Liver (tissue), 9 donors: ENCODE data around the gene CUX1. TPM values are rescaled to one million over a fixed set of nuclear protein-coding genes. Genes with fewer than 3 reads are reported as not detected.

ENCODE experiments used
- DNase-seq: peaks from one replicate; pipeline ENCODE4 v3.0.0-alpha.2; 2017; ENCODE audit warnings: low spot score
- H3K27ac ChIP-seq, 2 donors: one replicate each; pipeline ENCODE4 v1.7.0; 2013; ENCODE audit warnings: inconsistent platforms in 2 of 2, low read length in 2 of 2, control low read depth in 1 of 2, low read depth in 1 of 2, mild to moderate bottlenecking in 1 of 2
- H3K27me3 ChIP-seq, 4 donors: one replicate each; pipeline versions ENCODE4 v1.6.1 to v1.7.0; 2013; ENCODE audit warnings: low read length in 3 of 4, inconsistent platforms in 1 of 4, mild to moderate bottlenecking in 1 of 4, moderate library complexity in 1 of 4; ENCODE audit not compliant: control insufficient read depth in 4 of 4, insufficient read depth in 4 of 4
- H3K36me3 ChIP-seq, 4 donors: one replicate each; pipeline versions ENCODE4 v1.6.1 to v1.7.0; 2013; ENCODE audit warnings: low read length in 3 of 4, mild to moderate bottlenecking in 3 of 4, low read depth in 1 of 4, moderate library complexity in 1 of 4; ENCODE audit not compliant: control insufficient read depth in 4 of 4, insufficient read depth in 3 of 4
- H3K4me1 ChIP-seq, 4 donors: one replicate each; pipeline versions ENCODE4 v1.6.1 to v1.7.0; 2013; ENCODE audit warnings: low read length in 3 of 4, mild to moderate bottlenecking in 3 of 4, moderate library complexity in 1 of 4; ENCODE audit not compliant: control insufficient read depth in 4 of 4, insufficient read depth in 4 of 4
- H3K4me3 ChIP-seq, 3 donors: one replicate each; pipeline versions ENCODE4 v1.6.1 to v1.7.0; 2013; ENCODE audit warnings: low read length in 3 of 3, control low read depth in 1 of 3, low read depth in 1 of 3, mild to moderate bottlenecking in 1 of 3
- H3K9ac ChIP-seq, 2 donors: one replicate each; pipeline ENCODE4 v1.7.0; 2013; ENCODE audit warnings: low read length in 2 of 2, mild to moderate bottlenecking in 2 of 2, moderate library complexity in 2 of 2, control low read depth in 1 of 2, low read depth in 1 of 2
- H3K9me3 ChIP-seq, 4 donors: one replicate each; pipeline versions ENCODE4 v1.6.1 to v1.7.0; 2013; ENCODE audit warnings: low read length in 3 of 4; ENCODE audit not compliant: control insufficient read depth in 4 of 4
- ATF3 ChIP-seq: IDR thresholded peaks from 2 replicates; pipeline ENCODE4 v1.6.1; 2016; ENCODE audit warnings: antibody characterized with exemption
- CTCF ChIP-seq: fragments of 150-350 bp; IDR thresholded peaks from 2 replicates; pipeline ENCODE4 v1.5.1; 2017; ENCODE audit warnings: improper control_type of control experiment, low read depth, low read length; ENCODE audit not compliant: missing input control
- EGR1 ChIP-seq, 2 donors: IDR thresholded peaks; 2 replicates each; pipeline ENCODE4 v1.6.1; 2016 to 2018; ENCODE audit warnings: antibody characterized with exemption in 2 of 2, low read depth in 2 of 2
- FOXA1 ChIP-seq: IDR thresholded peaks from 2 replicates; pipeline ENCODE4 v1.6.1; 2016; ENCODE audit warnings: antibody characterized with exemption
- FOXA2 ChIP-seq: IDR thresholded peaks from 2 replicates; pipeline ENCODE4 v1.6.1; 2016; ENCODE audit warnings: antibody characterized with exemption
- GABPA ChIP-seq, 2 donors: IDR thresholded peaks in 1 of 2; conservative IDR thresholded peaks in 1 of 2; 2 replicates each; pipeline ENCODE4 v1.6.1; 2016; ENCODE audit warnings: antibody characterized with exemption in 2 of 2, mild to moderate bottlenecking in 1 of 2, moderate library complexity in 1 of 2
- HNF4A ChIP-seq, 2 donors: conservative IDR thresholded peaks; 2 replicates each; pipeline ENCODE4 v1.6.1; 2016; ENCODE audit warnings: antibody characterized with exemption in 2 of 2, mild to moderate bottlenecking in 2 of 2
- HNF4G ChIP-seq: IDR thresholded peaks from 2 replicates; pipeline ENCODE4 v1.6.1; 2016; ENCODE audit warnings: antibody characterized with exemption
- JUND ChIP-seq, 2 donors: IDR thresholded peaks; 2 replicates each; pipeline ENCODE4 v1.6.1; 2016; ENCODE audit warnings: antibody characterized with exemption in 2 of 2
- MAX ChIP-seq: IDR thresholded peaks from 2 replicates; pipeline ENCODE4 v1.6.1; 2016; ENCODE audit warnings: antibody characterized with exemption
- NR2F2 ChIP-seq: IDR thresholded peaks from 2 replicates; pipeline ENCODE4 v1.6.1; 2016; ENCODE audit warnings: antibody characterized with exemption
- RAD21 ChIP-seq, 2 donors: IDR thresholded peaks; 2 replicates each; pipeline ENCODE4 v1.6.1; 2016; ENCODE audit warnings: antibody characterized with exemption in 2 of 2, mild to moderate bottlenecking in 2 of 2
- REST ChIP-seq: IDR thresholded peaks from 2 replicates; pipeline ENCODE4 v1.6.1; 2016; ENCODE audit warnings: antibody characterized with exemption, mild to moderate bottlenecking
- RXRA ChIP-seq, 2 donors: IDR thresholded peaks; 2 replicates each; pipeline ENCODE4 v1.6.1; 2017 to 2018; ENCODE audit warnings: antibody characterized with exemption in 2 of 2, mild to moderate bottlenecking in 1 of 2
- SP1 ChIP-seq: IDR thresholded peaks from 2 replicates; pipeline ENCODE4 v1.6.1; 2018; ENCODE audit warnings: antibody characterized with exemption, mild to moderate bottlenecking
- TAF1 ChIP-seq: conservative IDR thresholded peaks from 2 replicates; pipeline ENCODE4 v1.6.1; 2016; ENCODE audit warnings: antibody characterized with exemption, mild to moderate bottlenecking
- YY1 ChIP-seq: IDR thresholded peaks from 2 replicates; pipeline ENCODE4 v1.6.1; 2016; ENCODE audit warnings: antibody characterized with exemption, mild to moderate bottlenecking
- ZBTB33 ChIP-seq: IDR thresholded peaks from 2 replicates; pipeline ENCODE4 v1.6.1; 2016; ENCODE audit warnings: antibody characterized with exemption
- WGBS: extraction: QIAGEN DNeasy Blood & Tissue Kit; methylation state at CpG from one replicate; pipeline ENCODE4 v1.1.7; 2013; 5-methylcytosine and 5-hydroxymethylcytosine counted together
- polyA plus RNA-seq, 2 donors: library from polyadenylated mRNA; stranded (reverse) in 1 of 2; unstranded in 1 of 2; fragments of 200-250 nt in 1 of 2; fragments of >200 nt in 1 of 2; fragmentation: Nextera tagmentation in 1 of 2; extraction: Ambion mirVana in 1 of 2; gene quantifications; one replicate each; pipeline versions ENCODE4 v1.2.1 to v1.2.3, GENCODE V29; 2013 to 2015
- total RNA-seq, 2 donors: library from RNA; depleted of rRNA; stranded (reverse); fragments of >200 nt; gene quantifications; one replicate each; pipeline ENCODE4 v1.2.3, GENCODE V29; 2014
- donor health status: healthy.
- donor health status: healthy.
- donor health status: healthy.
- donor health status: healthy.
- donor health status: healthy.

The CUX1 gene
- total and polyA plus RNA-seq, 4 donors = 18.6 to 40.6 (median 21.4) TPM

GRCh38 chr7:102030696-102031095 lies 213.3 kb downstream of the CUX1 start:
- no peak for DNase-seq
- Histone ChIP-seq H3K36me3 (peaks cover 0 to 4% (median 0%) of the 10 kb centered on the region in 4 donors), H3K27me3 (no peaks in the 10 kb centered on the region), H3K27ac (no peak overlapping the region), H3K4me3 (no peak overlapping the region), H3K9ac (no peak overlapping the region), H3K4me1 (no peaks in the 10 kb centered on the region), H3K9me3 (no peaks in the 10 kb centered on the region)
- TF ChIP-seq HNF4G = no peak
- TF ChIP-seq CTCF = no peak
- TF ChIP-seq RXRA (IDR thresholded peaks at IDR 0.05) = no peak
- no peak for TF ChIP-seq REST
- no peak for TF ChIP-seq SP1
- TF ChIP-seq ZBTB33 = no peak
- no peak for TF ChIP-seq NR2F2
- 96% methylated on average over 8 of the region's 8 CpGs for WGBS

GRCh38 chr7:102036958-102037357 lies 219.5 kb downstream of the CUX1 start:
- H3K4me1 ChIP-seq = no peaks in the 10 kb centered on the region
- no peak for DNase-seq
- no peaks in the 10 kb centered on the region for H3K27me3 ChIP-seq
- no peaks in the 10 kb centered on the region for H3K9me3 ChIP-seq
- no peak overlapping the region for H3K4me3 ChIP-seq
- H3K36me3 ChIP-seq = no peaks in the 10 kb centered on the region
- WGBS = 95% methylated on average over 5 of the region's 5 CpGs
- no peak overlapping the region for H3K27ac ChIP-seq
- no peak overlapping the region for H3K9ac ChIP-seq
- TF ChIP-seq REST (no peak), MAX (no peak), HNF4G (no peak), YY1 (no peak), EGR1 (IDR thresholded peaks at IDR 0.05; ENCODE audit: low read depth in 2 of 2) (no peak), ATF3 (no peak), RAD21 (IDR thresholded peaks at IDR 0.05) (no peak), FOXA2 (no peak), CTCF (no peak), SP1 (no peak), JUND (IDR thresholded peaks at IDR 0.05) (no peak), FOXA1 (no peak), TAF1 (no peak), GABPA (IDR thresholded peaks at IDR 0.05 in 1 of 2, conservative IDR thresholded peaks at IDR 0.05 in 1 of 2) (no peak), RXRA (IDR thresholded peaks at IDR 0.05) (no peak), HNF4A (conservative IDR thresholded peaks at IDR 0.05) (no peak), NR2F2 (no peak)
